ENCODE data around the gene ARHGAP9.
"Not testable (repeated sequence)": the region's sequence is repeated elsewhere in the genome, so short reads cannot be mapped to it uniquely, and the experiment has no call there.

ARHGAP9 gene

DNA sequence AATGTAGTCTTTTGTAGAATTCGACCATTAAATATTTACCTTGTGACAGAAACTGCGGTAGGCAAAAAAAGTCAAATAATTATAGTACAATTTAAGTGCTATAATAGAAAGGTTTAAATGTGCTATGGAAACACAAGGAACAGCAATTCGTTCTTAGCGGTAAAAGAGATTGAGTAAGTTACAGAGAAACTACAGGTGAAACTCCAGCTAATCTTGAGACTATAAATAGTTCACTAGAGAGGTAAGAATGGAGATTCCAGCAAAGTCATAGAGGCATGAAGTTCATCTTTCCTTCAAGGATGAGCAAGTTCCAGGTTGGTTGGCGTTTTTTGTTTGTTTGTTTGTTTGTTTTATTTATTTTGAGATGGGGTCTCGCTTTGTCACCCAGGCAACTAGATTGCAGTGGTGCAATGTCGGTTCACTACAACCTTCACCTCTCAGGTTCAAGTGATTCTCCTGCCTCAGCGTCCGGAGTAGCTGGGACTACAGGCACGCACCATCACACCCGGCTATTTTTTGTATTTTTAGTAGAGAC, 47.9 kb downstream of the ARHGAP9 start:
- DNase-seq = no peak

DNA sequence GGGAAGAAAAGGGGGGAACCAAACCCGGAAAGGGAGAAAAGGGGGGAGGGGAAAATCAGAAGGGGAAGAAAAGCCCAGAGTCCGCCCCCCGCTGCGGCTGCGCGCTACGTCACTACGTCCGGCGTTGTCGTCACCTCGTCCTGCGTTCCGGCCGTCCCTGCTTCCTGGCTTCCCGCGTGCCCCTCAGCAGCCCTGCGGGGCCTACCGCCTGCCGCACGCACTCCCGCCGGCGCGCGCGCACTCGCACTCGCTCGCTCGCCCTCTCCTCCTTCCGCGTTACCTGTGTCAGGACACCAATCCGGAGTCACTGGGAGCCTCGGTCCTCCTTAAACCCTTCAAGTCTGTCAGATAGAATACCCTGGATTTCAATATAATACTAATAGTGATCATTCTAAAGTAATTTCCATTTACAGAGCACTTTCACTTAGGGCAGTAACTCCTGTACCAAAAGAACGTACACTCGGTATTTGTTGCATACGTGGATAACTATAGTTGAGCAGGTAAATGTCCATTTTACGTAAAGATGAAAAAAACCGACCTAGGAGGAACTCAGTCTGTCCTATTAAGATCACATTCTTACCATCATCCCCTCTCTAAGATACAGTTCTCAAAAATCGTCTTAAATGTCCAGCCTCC, 48.6 kb downstream of the ARHGAP9 start, which contains the start of gene R3HDM2:
Gene R3HDM2, minus strand, starts transcription at position 113 of the 636 bp plus-strand sequence. CDS start 120,615 bp downstream, outside the sequence.
- DNase-seq = peak; percentile 89 to 91

DNA sequence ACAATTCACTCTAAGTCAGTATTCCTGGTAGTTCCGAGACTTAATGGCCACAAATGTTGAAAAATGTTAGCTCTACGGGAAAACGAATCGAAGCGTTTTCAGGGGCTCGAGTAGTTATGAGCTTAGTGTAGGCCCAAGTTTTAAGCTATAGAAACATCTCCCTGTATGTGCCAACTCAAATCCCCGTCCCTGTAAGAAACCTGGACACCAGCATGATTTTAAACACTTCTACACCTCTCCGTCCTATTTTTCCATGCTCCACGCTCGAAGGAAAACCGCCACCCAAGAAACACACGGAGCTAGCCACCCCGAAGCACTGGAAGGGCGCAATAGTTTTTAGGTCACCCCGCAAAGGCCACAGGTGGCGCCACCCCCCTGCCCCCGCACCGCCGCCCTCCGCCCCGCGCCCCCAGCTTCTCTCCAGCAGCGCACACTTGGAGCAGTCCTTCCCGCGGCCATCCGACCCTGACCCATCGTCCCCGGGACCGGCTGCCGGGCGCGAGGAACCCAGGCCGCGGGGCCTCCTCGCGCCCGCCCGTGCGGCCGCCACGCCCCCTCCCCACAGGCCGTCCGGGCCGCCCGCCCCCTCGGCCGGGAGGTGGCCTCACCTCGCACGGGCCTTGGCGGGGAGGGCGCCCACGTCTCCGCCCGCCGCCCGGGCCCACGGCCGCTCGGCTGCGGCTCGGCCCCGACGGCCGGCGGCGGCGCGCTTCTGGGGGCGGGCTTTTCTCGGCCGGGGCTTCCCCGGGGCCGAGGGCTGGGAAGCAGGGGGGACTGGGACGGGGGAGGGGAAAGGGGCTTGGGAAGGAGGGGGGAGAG, 49.3 kb downstream of the ARHGAP9 start:
- DNase-seq = peak in 1 of 2 donors; percentile 25

DNA sequence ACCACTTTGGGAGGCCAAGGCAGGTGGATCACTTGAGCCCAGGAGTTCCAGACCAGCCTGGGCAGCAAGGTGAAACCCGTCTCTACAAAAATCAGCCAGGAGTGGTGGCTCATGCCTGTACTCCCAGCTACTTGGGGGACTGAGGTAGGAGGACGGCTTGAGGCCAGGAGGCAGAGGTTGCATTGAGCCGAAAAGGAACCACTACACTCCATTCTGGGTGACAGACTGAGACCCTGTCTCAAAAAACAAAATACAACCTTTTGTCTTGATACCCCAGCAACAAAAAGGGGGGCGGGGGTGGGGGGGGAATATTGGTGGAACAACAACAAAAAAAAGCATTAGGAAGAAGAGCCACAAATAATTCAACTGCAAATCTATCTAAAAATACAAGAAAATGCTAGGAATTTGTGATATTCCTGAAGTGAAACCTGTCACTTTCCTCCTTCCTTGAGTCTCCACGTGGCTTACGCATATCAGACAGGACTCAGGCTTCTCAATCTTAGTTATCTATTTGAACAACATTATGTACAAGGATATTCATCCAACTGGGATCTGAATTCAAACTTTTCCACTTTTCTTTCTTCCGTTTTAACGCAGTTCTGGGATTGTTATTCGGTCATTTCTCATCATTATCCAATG, 50.1 kb downstream of the ARHGAP9 start:
- DNase-seq = no peak

DNA sequence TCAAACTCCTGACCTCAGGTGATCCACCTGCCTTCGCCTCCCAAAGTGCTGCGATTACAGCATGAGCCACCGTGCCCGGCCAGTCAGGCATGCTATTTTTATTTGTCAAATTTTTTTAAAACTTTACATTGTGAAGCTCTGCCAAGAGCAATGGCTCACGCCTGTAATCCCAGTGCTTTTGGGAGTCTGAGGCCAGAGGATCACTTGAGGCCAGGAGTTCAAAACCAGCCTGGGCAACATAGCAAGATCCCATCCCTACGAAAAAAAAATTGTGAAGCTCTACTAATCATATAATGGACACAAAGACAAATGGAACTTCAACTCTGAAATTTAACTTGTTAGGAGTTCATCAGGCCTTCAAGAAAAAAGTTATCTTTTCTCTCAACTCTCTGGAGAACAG, 50.7 kb downstream of the ARHGAP9 start:
- DNase-seq = no peak

DNA sequence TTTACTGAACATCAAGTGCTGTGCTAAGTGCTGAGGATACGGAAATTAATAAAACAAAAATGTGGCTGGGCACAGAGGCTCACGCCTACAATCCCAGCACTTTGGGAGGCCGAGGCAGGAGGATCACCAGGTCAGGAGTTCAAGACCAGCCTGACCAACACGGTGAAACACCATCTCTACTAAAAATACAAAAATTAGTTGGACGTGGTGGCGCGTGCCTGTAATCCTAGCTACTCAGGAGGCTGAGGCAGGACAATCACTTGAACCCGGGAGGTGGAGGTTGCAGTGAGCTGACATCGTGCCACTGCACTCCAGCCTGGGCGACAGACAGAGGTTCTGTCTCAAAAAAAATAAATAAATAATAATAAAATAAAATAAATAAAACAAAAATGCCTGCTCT, 52.7 kb downstream of the ARHGAP9 start:
- not testable (repeated sequence) for DNase-seq

Measured in hippocampal formation (tissue), 2 donors.